Dedifferentiated amniotic fluid mesenchymal stem cell (primary cell): ENCODE data around the gene FBXL12.
"Not testable (repeated sequence)": the region's sequence is repeated elsewhere in the genome, so short reads cannot be mapped to it uniquely, and the experiment has no call there.

Experiments
- DNase-seq: peaks from one replicate; pipeline ENCODE4 v3.0.0-alpha.2; 2016; ENCODE audit errors: extremely low spot score

FBXL12 gene

GRCh38 chr19:9818734-9819595 lies at the start of gene FBXL12:
Gene FBXL12, minus strand, starts transcription at chr19:9819079. Its CDS starts 266 bp downstream, at chr19:9818813.
- peak; percentile 100 for DNase-seq

- no peak for DNase-seq
Measured at GRCh38 chr19:9865732-9866501, 47.0 kb upstream of the FBXL12 start.

GRCh38 chr19:9863759-9864158 lies 44.9 kb upstream of the FBXL12 start:
- DNase-seq: no peak

- DNase-seq: no peak
Measured at GRCh38 chr19:9862938-9863337, 44.1 kb upstream of the FBXL12 start.

GRCh38 chr19:9861503-9861902 lies 42.6 kb upstream of the FBXL12 start:
- no peak for DNase-seq

- no peak for DNase-seq
Measured at GRCh38 chr19:9860407-9860806, 41.5 kb upstream of the FBXL12 start.

- no peak for DNase-seq
Measured at GRCh38 chr19:9858766-9859165, 39.9 kb upstream of the FBXL12 start.

GRCh38 chr19:9857920-9858746 lies 39.3 kb upstream of the FBXL12 start:
- no peak for DNase-seq

- DNase-seq: no peak
Measured at GRCh38 chr19:9857076-9857721, 38.3 kb upstream of the FBXL12 start.

- DNase-seq: no peak
Measured at GRCh38 chr19:9856609-9857008, 37.7 kb upstream of the FBXL12 start.

GRCh38 chr19:9854282-9854846 lies 35.5 kb upstream of the FBXL12 start:
- no peak for DNase-seq

GRCh38 chr19:9850235-9850959 lies 31.5 kb upstream of the FBXL12 start:
- no peak for DNase-seq

- no peak for DNase-seq
Measured at GRCh38 chr19:9849791-9850190, 30.9 kb upstream of the FBXL12 start.

GRCh38 chr19:9848762-9849161 lies 29.9 kb upstream of the FBXL12 start:
- DNase-seq: no peak

- DNase-seq: no peak
Measured at GRCh38 chr19:9848060-9848459, 29.2 kb upstream of the FBXL12 start.

GRCh38 chr19:9847087-9847671 lies 28.3 kb upstream of the FBXL12 start:
- peak; percentile 76 for DNase-seq

GRCh38 chr19:9843626-9844273 lies 24.9 kb upstream of the FBXL12 start:
- not testable (repeated sequence) for DNase-seq

GRCh38 chr19:9842834-9843625 lies 24.2 kb upstream of the FBXL12 start:
- DNase-seq: no peak

- DNase-seq: no peak
Measured at GRCh38 chr19:9839415-9839814, 20.5 kb upstream of the FBXL12 start.
